Inflammatory macrophage (primary cell): ENCODE data around the gene PDP2.

Experiments used
- DNase-seq, 2 donors: peaks; one replicate each; pipeline ENCODE4 v3.0.0-alpha.2; 2020 to 2022

The PDP2 gene

GRCh38 chr16:66904846-66905632 lies 24.7 kb downstream of the PDP2 start:
- no peak for DNase-seq

GRCh38 chr16:66905633-66906539 lies 25.6 kb downstream of the PDP2 start:
- no peak for DNase-seq

GRCh38 chr16:66906916-66907836 lies 26.9 kb downstream of the PDP2 start:
- no peak for DNase-seq

- DNase-seq, result no peak
Observed at GRCh38 chr16:66908116-66908515, 27.8 kb downstream of the PDP2 start.

- DNase-seq, result no peak
Observed at GRCh38 chr16:66908762-66909559, 28.6 kb downstream of the PDP2 start.

- no peak for DNase-seq
Observed at GRCh38 chr16:66910175-66910940, 30.0 kb downstream of the PDP2 start.

GRCh38 chr16:66911112-66911511 lies 30.8 kb downstream of the PDP2 start:
- no peak for DNase-seq

GRCh38 chr16:66911801-66912200 lies 31.5 kb downstream of the PDP2 start:
- no peak for DNase-seq

- DNase-seq, result no peak
Observed at GRCh38 chr16:66913081-66913480, 32.8 kb downstream of the PDP2 start.

GRCh38 chr16:66913711-66914110 lies 33.4 kb downstream of the PDP2 start:
- no peak for DNase-seq

GRCh38 chr16:66914541-66914940 lies 34.2 kb downstream of the PDP2 start:
- no peak for DNase-seq

GRCh38 chr16:66915041-66915440 lies 34.7 kb downstream of the PDP2 start:
- no peak for DNase-seq

- no peak for DNase-seq
Observed at GRCh38 chr16:66916518-66916917, 36.2 kb downstream of the PDP2 start.

- no peak for DNase-seq
Observed at GRCh38 chr16:66917741-66918140, 37.4 kb downstream of the PDP2 start.

GRCh38 chr16:66918355-66918754 lies 38.0 kb downstream of the PDP2 start:
- DNase-seq, result no peak

GRCh38 chr16:66918803-66919568 lies 38.7 kb downstream of the PDP2 start, which contains the start of gene CDH16:
TSS of gene CDH16 (minus strand) at chr16:66918885. CDS start at chr16:66918065, 820 bp downstream.
- no peak for DNase-seq

- DNase-seq, result no peak
Observed at GRCh38 chr16:66919569-66920298, 39.4 kb downstream of the PDP2 start.

GRCh38 chr16:66920299-66920590 lies 39.9 kb downstream of the PDP2 start:
- no peak for DNase-seq

GRCh38 chr16:66920924-66921680 lies 40.8 kb downstream of the PDP2 start:
- no peak for DNase-seq
